HG02970 (cell line): Measurements from ENCODE around the gene LSM12.
"Not testable (repeated sequence)": the region's sequence is repeated elsewhere in the genome, so short reads cannot be mapped to it uniquely, and the experiment has no call there.

Experiments used
- ATAC-seq: cut with Tn5 transposase; IDR thresholded peaks from one replicate; pipeline ENCODE4 v1.9.1; 2021; ENCODE audit warnings: mild to moderate bottlenecking, moderate library complexity, moderate number of reproducible peaks; ENCODE audit not compliant: unreplicated experiment, low FRiP score

The LSM12 gene

GRCh38 chr17:44066204-44066930 lies at the start of gene LSM12:
LSM12 (minus strand) TSS chr17:44066671; CDS start chr17:44066587, 84 bp downstream.
- ATAC-seq: peak; percentile 71

DNA sequence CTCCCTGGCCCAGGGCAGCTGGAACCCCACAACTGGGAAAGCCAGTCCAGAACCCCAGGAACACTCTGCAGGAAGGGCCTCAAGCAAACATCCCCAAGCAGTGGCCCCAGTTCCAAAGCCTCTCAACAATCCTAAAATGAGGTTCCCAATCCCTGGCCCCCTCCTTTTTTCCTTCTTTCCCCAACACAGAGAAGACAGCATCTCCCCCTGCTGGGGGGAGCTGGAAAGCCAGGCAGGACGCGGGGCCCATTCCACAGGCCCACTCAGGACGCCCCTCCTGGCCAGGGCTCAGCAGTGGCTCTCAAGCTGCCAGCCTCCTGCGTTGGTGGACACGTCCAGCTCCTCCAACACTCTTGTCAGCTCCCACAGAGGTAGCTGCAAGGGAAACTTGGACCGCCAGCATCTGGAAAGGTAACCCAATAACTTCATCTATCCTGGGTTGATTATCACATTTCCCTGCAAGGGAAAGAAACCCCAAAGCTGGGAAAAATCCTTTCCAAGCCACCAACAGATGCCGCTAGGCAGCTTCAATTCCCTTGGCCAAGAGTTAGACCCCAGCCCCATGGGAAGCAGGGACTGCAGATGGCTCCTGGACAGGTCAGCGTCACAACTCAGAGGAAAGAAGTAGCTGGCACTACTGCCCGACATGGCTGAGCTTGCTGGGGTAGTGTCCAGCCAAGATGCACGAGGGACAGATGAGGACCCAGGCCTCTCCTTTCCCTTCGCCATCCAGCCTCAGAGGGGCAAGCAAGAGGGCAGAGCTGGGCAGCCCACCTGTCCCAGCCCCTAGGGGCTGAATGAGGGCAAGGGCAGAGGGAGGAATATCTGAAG lies 49.3 kb upstream of the LSM12 start:
- no peak for ATAC-seq

DNA sequence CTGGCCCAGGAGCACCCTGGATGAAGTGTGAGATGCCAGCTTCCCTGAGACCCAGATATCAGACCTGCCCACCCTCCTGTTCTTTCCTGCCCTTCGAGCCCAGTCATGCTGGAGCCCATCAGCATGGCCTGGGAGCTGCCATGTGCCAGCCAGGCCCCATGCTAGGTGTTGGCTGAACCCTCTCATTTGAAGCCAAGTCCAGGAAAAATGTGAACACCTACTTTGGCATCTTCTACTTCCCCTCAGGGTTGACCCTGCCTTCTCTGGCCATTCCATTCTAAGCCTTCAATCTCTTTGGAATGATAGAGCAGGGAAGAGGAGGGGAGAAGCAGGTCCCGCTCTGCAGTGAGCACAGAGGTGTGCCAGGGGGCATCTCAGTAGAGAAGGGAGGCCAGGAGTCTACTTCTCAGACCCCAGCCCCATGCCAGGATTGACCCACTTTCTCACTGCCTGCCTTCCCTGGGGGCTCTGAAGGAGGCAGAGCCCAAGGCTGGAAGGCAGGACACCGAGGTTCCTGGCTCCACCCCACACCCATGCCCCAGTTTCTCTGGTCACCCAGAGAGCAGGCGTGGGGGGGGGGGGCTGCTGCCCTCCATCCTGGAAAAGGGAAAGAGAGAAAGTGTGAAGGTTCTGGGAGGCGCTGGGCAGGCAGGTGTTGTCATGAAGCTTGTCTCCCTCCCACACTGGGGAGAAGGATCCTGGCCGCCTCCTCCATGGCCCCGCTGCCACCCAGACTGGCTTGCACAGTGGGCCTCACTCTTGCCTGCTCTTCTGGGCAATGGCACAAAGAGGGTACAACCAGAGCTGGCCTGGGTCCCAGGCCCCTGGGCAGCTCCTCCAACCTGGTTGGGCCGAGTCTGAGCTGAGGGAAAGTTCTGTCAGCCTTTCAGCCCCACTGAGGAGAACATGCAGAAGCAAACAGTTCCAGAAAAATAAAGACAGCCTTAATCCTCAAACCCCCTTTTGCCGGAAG lies 47.7 kb upstream of the LSM12 start:
- no peak for ATAC-seq

- no peak for ATAC-seq
Measured at GRCh38 chr17:44113382-44113781, 46.9 kb upstream of the LSM12 start.

DNA sequence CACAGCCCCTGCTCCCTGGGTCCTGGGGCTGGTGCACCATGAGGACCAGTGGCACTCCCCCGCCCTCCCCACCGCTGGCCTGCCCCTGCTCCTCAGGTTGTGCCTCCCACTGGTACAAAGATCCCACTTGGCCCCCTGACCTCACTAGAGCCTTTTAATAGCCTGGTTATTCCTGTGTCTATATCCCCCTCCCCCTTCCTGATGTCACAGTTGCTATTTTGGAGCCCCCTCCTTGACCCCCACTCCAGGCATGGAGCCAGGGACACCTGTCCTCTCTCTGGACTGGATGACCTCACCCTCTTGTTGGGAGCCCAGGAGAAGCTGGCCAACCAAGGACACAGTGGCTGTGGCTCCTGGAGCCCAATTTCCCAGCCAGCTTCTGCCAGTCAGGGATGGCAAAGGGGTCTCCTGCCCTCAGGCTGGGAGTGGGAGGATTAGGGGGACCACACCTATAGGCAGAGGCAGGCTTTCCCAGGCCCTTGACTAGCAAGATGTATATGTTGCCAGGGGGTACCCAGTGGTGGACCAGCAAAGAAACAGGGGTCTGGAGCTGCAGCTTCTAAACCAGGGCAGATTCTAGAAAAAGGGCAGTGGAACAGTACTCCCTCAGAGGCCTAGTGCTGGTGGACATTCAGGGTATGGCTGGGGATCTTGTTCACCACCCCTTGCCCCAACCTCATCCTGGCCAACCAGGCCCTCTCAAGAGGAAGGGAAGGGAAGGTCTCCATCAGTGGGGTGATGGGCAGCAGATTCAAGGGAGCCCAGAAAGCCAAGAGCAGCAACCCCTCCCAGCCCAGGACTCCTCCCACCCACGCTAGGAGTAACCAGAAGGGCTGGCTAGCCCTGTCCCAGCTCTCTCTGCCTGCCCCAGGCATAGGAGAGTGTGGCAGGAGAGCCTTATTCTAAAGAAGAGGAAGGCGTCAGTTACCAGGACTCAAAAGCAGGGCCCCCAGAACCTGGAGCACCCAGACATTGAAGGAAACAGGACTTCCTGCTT lies 46.1 kb upstream of the LSM12 start:
- no peak for ATAC-seq

- ATAC-seq: no peak
Measured at GRCh38 chr17:44111777-44112176, 45.3 kb upstream of the LSM12 start.

DNA sequence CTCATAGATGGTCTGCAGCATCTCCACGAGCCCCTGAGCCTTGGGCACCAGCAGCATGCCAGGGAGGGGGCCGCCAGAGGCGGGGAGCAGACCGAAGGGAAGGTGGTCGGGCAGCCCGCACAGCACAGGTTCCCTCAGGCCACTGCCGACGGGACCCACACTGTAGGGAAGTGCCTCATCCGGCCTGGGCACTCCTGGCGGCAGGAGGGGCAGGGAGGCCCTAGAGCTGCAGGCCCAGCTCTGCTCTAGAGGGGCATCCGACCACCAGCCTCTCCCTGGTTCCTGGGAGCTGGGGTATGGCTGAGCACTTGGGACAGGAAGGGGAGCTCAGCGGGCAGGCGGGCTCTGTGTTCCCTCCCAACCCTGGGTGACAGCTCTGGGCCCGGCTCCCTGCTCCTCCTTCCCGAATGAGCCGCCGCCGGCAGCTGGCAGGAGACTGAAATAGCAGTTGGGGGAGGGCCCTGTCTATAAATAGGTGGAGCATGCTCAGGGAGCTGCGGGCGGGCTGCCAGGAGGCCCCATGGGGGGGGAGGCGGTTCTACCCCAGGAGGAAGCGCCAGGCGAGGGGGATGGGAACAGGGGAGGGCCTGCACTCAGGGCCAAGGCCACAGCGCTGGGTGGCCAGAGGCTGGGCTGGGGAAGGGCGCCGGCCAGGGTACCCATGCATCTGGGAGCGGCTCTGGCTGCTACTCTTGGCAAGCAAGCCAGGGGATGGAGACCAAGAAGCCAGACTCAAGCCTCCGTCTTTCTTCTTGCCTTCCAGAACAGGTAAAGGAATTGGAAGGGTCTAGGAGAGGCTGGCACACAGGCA lies 44.6 kb upstream of the LSM12 start:
- no peak for ATAC-seq

GRCh38 chr17:44110011-44110686 lies 43.7 kb upstream of the LSM12 start:
- no peak for ATAC-seq

GRCh38 chr17:44109312-44109630 lies 42.8 kb upstream of the LSM12 start:
- no peak for ATAC-seq

- no peak for ATAC-seq
Measured at GRCh38 chr17:44108440-44109311, 42.2 kb upstream of the LSM12 start.

GRCh38 chr17:44106801-44107200 lies 40.3 kb upstream of the LSM12 start:
- no peak for ATAC-seq

- no peak for ATAC-seq
Measured at GRCh38 chr17:44105941-44106340, 39.5 kb upstream of the LSM12 start.

- ATAC-seq: no peak
Measured at GRCh38 chr17:44105483-44105882, 39.0 kb upstream of the LSM12 start.

DNA sequence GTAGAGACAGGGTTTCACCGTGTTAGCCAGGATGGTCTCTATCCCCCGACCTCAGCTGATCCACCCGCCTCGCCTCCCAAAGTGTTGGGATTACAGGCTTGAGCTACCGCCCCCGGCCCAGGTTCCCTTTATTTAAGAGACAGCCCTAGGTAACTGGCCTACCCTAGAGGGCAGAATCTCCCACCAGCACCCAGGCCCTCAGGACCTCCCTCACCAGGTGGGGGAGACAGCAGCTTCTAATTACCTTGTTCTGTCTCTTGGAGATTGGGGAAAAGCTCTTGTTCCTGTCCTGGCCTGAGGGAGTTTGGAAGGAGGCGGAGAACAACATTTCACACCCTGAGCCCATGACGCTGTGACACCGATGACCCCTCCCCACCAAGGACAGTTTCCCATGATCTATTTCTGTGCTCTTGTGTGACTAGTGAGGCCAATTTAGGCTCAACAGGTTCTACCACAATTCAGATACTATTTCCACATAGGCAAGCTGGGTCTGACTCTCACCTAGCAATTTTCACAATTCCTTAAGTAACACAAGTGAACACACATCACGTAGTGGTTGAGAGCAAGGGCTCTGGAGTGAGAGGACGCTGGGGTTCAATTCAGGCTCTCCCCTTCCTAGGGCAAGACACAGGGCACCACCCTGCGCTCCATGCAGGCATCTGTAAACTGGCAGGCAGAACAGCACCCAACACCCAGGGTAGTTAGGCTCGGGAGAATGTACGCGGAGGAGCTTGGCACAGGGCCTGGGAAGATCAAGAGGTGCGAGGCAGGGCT lies 36.6 kb upstream of the LSM12 start:
- no peak for ATAC-seq

GRCh38 chr17:44101858-44102257 lies 35.4 kb upstream of the LSM12 start:
- not testable (repeated sequence) for ATAC-seq

GRCh38 chr17:44097110-44097958 lies 30.9 kb upstream of the LSM12 start:
- ATAC-seq: no peak
